GM21619 (cell line): ENCODE results near the gene CDC42BPA.

Source experiments
- ATAC-seq: cut with Tn5 transposase; IDR thresholded peaks from one replicate; pipeline ENCODE4 v1.9.1; 2021; ENCODE audit not compliant: unreplicated experiment

The CDC42BPA gene

GRCh38 chr1:227071895-227072587 lies 246.3 kb downstream of the CDC42BPA start:
- ATAC-seq: no peak

- no peak for ATAC-seq
Observed at GRCh38 chr1:227070638-227071285, 247.5 kb downstream of the CDC42BPA start.

GRCh38 chr1:227069490-227069889 lies 248.8 kb downstream of the CDC42BPA start:
- no peak for ATAC-seq

GRCh38 chr1:227068883-227069282 lies 249.4 kb downstream of the CDC42BPA start:
- no peak for ATAC-seq

GRCh38 chr1:227066999-227067398 lies 251.3 kb downstream of the CDC42BPA start:
- no peak for ATAC-seq

GRCh38 chr1:227065311-227065710 lies 253.0 kb downstream of the CDC42BPA start:
- no peak for ATAC-seq

- ATAC-seq: no peak
Observed at GRCh38 chr1:227062306-227062705, 256.0 kb downstream of the CDC42BPA start.

GRCh38 chr1:227059076-227059475 lies 259.2 kb downstream of the CDC42BPA start:
- ATAC-seq: no peak

GRCh38 chr1:227058321-227058751 lies 260.0 kb downstream of the CDC42BPA start:
- no peak for ATAC-seq

- no peak for ATAC-seq
Observed at GRCh38 chr1:227049253-227049652, 269.0 kb downstream of the CDC42BPA start.

GRCh38 chr1:227043755-227044154 lies 274.5 kb downstream of the CDC42BPA start:
- no peak for ATAC-seq

GRCh38 chr1:227042292-227042691 lies 276.0 kb downstream of the CDC42BPA start:
- no peak for ATAC-seq

GRCh38 chr1:227038401-227038800 lies 279.9 kb downstream of the CDC42BPA start:
- no peak for ATAC-seq

- no peak for ATAC-seq
Observed at GRCh38 chr1:227037121-227037520, 281.2 kb downstream of the CDC42BPA start.

GRCh38 chr1:227035316-227035715 lies 283.0 kb downstream of the CDC42BPA start:
- no peak for ATAC-seq

- no peak for ATAC-seq
Observed at GRCh38 chr1:227033880-227034279, 284.4 kb downstream of the CDC42BPA start.

GRCh38 chr1:227032396-227032795 lies 285.9 kb downstream of the CDC42BPA start:
- no peak for ATAC-seq

GRCh38 chr1:227016990-227017389 lies 301.3 kb downstream of the CDC42BPA start:
- ATAC-seq: no peak

- ATAC-seq: no peak
Observed at GRCh38 chr1:227010645-227011044, 307.6 kb downstream of the CDC42BPA start.

GRCh38 chr1:227009937-227010336 lies 308.4 kb downstream of the CDC42BPA start:
- no peak for ATAC-seq

GRCh38 chr1:227006226-227006796 lies 312.0 kb downstream of the CDC42BPA start:
- peak; percentile 81 for ATAC-seq

- ATAC-seq: no peak
Observed at GRCh38 chr1:227004796-227005195, 313.5 kb downstream of the CDC42BPA start.
